ENCODE data around the gene PTP4A2. TPM values are rescaled to one million over a fixed set of nuclear protein-coding genes. Genes with fewer than 3 reads are reported as not detected.

Gene PTP4A2
- total RNA-seq, 1 experiment from 2014 or later = 169 TPM

- intact Hi-C loops (cut with micrococcal nuclease; ENCODE audit: unreplicated experiment) = no loop called here
- TF ChIP-seq CTCF (IDR thresholded peaks at IDR 0.05; ENCODE audit: insufficient read depth in 1 of 2, low read depth in 1 of 2, low read length in 1 of 2, severe bottlenecking in 1 of 2, unreplicated experiment in 1 of 2) = no peak
- Histone ChIP-seq H3K27me3 (replicated peaks; ENCODE audit: control insufficient read depth, insufficient read depth, low read length) (no peaks in the 10 kb centered on the region), H3K4me3 (ENCODE audit: low read depth, low read length) (no peak overlapping the region), H3K9me3 (no peaks in the 10 kb centered on the region), H3K36me3 (ENCODE audit: control insufficient read depth, insufficient read depth, low read length) (no peaks in the 10 kb centered on the region), H3K4me1 (no peaks in the 10 kb centered on the region)
- no TSS peak for BruUV-seq (replicated peaks)
- Mint-ChIP-seq H3K4me1 (ENCODE audit: low read depth, unreplicated experiment) (no peaks in the 10 kb centered on the region), H3K27ac (ENCODE audit: unreplicated experiment) (no peak overlapping the region), H3K36me3 (ENCODE audit: insufficient read depth, unreplicated experiment) (no peaks in the 10 kb centered on the region), H3K27me3 (ENCODE audit: insufficient read depth, unreplicated experiment) (no peaks in the 10 kb centered on the region), H3K4me3 (ENCODE audit: unreplicated experiment) (no peak overlapping the region), H3K9me3 (ENCODE audit: unreplicated experiment) (no peaks in the 10 kb centered on the region)
- POLR2A ChIA-PET = no interaction called here
- CTCF ChIA-PET = no interaction called here
- DNase-seq = no peak
Observed at GRCh38 chr1:31891280-31891679, 46.9 kb downstream of the PTP4A2 start.

- DNase-seq = no peak
- no TSS peak for BruUV-seq (replicated peaks)
- no peak overlapping the region for H3K27ac Mint-ChIP-seq (ENCODE audit: unreplicated experiment)
- ChIA-PET CTCF (interaction anchor here (0.7 kb wide), 1 partner anchor 75 kb away, joined by 3 read pairs; no protein-coding TSS in a partner anchor), POLR2A (interaction anchor here (0.6 kb wide), 1 partner anchor 61 kb away, joined by 6 read pairs; no protein-coding TSS in a partner anchor)
- Histone ChIP-seq H3K4me1 (no peaks in the 10 kb centered on the region), H3K27me3 (replicated peaks; ENCODE audit: control insufficient read depth, insufficient read depth, low read length) (no peaks in the 10 kb centered on the region), H3K9me3 (no peaks in the 10 kb centered on the region), H3K4me3 (ENCODE audit: low read depth, low read length) (no peak overlapping the region), H3K36me3 (ENCODE audit: control insufficient read depth, insufficient read depth, low read length) (no peaks in the 10 kb centered on the region)
- intact Hi-C loops (cut with micrococcal nuclease; ENCODE audit: unreplicated experiment) = no loop called here
- H3K27me3 Mint-ChIP-seq (ENCODE audit: insufficient read depth, unreplicated experiment) = no peaks in the 10 kb centered on the region
- H3K4me1 Mint-ChIP-seq (ENCODE audit: low read depth, unreplicated experiment) = no peaks in the 10 kb centered on the region
- no peak for TF ChIP-seq CTCF (IDR thresholded peaks at IDR 0.05; ENCODE audit: insufficient read depth in 1 of 2, low read depth in 1 of 2, low read length in 1 of 2, severe bottlenecking in 1 of 2, unreplicated experiment in 1 of 2)
- H3K9me3 Mint-ChIP-seq (ENCODE audit: unreplicated experiment) = no peaks in the 10 kb centered on the region
- H3K36me3 Mint-ChIP-seq (ENCODE audit: insufficient read depth, unreplicated experiment) = no peaks in the 10 kb centered on the region
- no peak overlapping the region for H3K4me3 Mint-ChIP-seq (ENCODE audit: unreplicated experiment)
Observed at GRCh38 chr1:31888291-31888690, 49.9 kb downstream of the PTP4A2 start.

GRCh38 chr1:31886866-31887265, 51.3 kb downstream of the PTP4A2 start:
- no peaks in the 10 kb centered on the region for H3K27me3 Mint-ChIP-seq (ENCODE audit: insufficient read depth, unreplicated experiment)
- peaks cover 1% of the 10 kb centered on the region for H3K4me1 Mint-ChIP-seq (ENCODE audit: low read depth, unreplicated experiment)

More at GRCh38 chr1:31886866-31887265, 51.3 kb downstream of the PTP4A2 start:
- Mint-ChIP-seq H3K27ac (ENCODE audit: unreplicated experiment) (no peak overlapping the region), H3K36me3 (ENCODE audit: insufficient read depth, unreplicated experiment) (no peaks in the 10 kb centered on the region), H3K4me3 (ENCODE audit: unreplicated experiment) (no peak overlapping the region), H3K9me3 (ENCODE audit: unreplicated experiment) (no peaks in the 10 kb centered on the region)
- intact Hi-C loops (cut with micrococcal nuclease; ENCODE audit: unreplicated experiment) = no loop called here
- H3K4me3 ChIP-seq (ENCODE audit: low read depth, low read length) = no peak overlapping the region
- BruUV-seq (replicated peaks) = no TSS peak
- H3K27me3 ChIP-seq (replicated peaks; ENCODE audit: control insufficient read depth, insufficient read depth, low read length) = no peaks in the 10 kb centered on the region
- no peaks in the 10 kb centered on the region for H3K9me3 ChIP-seq
- no peaks in the 10 kb centered on the region for H3K36me3 ChIP-seq (ENCODE audit: control insufficient read depth, insufficient read depth, low read length)
- CTCF ChIA-PET = no interaction called here
- 0 out of 2 replicates have a peak, but pooled peaks cover 2% of the 10 kb centered on the region for H3K4me1 ChIP-seq
- DNase-seq = no peak
- POLR2A ChIA-PET = no interaction called here
- no peak for TF ChIP-seq CTCF (IDR thresholded peaks at IDR 0.05; ENCODE audit: insufficient read depth in 1 of 2, low read depth in 1 of 2, low read length in 1 of 2, severe bottlenecking in 1 of 2, unreplicated experiment in 1 of 2)

Measured in Caco-2 (cell line).